Mesenteric fat pad (tissue), 1 donor: Measurements from ENCODE around the gene MEIS2. TPM values are rescaled to one million over a fixed set of nuclear protein-coding genes. Genes with fewer than 3 reads are reported as not detected.

Experiments used
- microRNA-seq: library from miRNA; unstranded; fragments of <30 nt; microRNA quantifications from one replicate; pipeline ENCODE4 v1.2.0, GENCODE V29; 2020; ENCODE audit warnings: borderline number of aligned reads
- total RNA-seq: library from RNA; stranded (reverse); fragmentation: NEBNext Ultra II Directional; extraction: Animal tissue kit (Norgen Biotek cat#: 25700); gene quantifications from one replicate; pipeline ENCODE4 v1.2.1, GENCODE V29; 2021
- donor health status: DM: yes; HTN: yes; CAD: no.

The MEIS2 gene
- total RNA-seq, 1 donor from 2014 or later: 21.5 TPM

Small RNAs within 50 kb of the gene (microRNA-seq; reads per million reads assigned to microRNA genes)
- gene MIR8063: not detected
